GM13977 (cell line): ENCODE measurements around the gene DPH7.
"Not testable (repeated sequence)": the region's sequence is repeated elsewhere in the genome, so short reads cannot be mapped to it uniquely, and the experiment has no call there.

ENCODE experiments used
- DNase-seq: peaks from one replicate; pipeline ENCODE4 v3.0.0; 2012; ENCODE audit warnings: low spot score
- CTCF ChIP-seq: IDR thresholded peaks from 2 replicates; pipeline ENCODE4 v1.5.1; 2012; ENCODE audit warnings: mild to moderate bottlenecking, control low read depth; ENCODE audit not compliant: insufficient read depth; ENCODE audit errors: extremely low read depth, missing control alignments
- in situ Hi-C: fragments of 300-500 bp; cut with MboI; formaldehyde crosslinking; loops from one replicate; pipeline ENCODE4 v1.12.0; 2022; ENCODE audit warnings: low sequenced_read_pairs, low pct_unique_long_range_greater_than_20kb, mixed read lengths, inconsistent platforms; ENCODE audit not compliant: unreplicated experiment

The DPH7 gene

GRCh38 chr9:137516144-137516917 lies 62.4 kb downstream of the DPH7 start:
- no peak for DNase-seq
- in situ Hi-C loops, result no loop called here
- TF ChIP-seq CTCF, result no peak

GRCh38 chr9:137515338-137515724 lies 63.4 kb downstream of the DPH7 start:
- no peak for DNase-seq
- in situ Hi-C loops, result no loop called here
- no peak for TF ChIP-seq CTCF

GRCh38 chr9:137514691-137515337 lies 63.9 kb downstream of the DPH7 start:
- in situ Hi-C loops, result no loop called here
- TF ChIP-seq CTCF, result no peak
- DNase-seq, result no peak

- in situ Hi-C loops, DNase-seq: not testable (repeated sequence)
These were observed 64.7 kb downstream of the DPH7 start for GRCh38 chr9:137513801-137514570.

GRCh38 chr9:137513136-137513535 lies 65.6 kb downstream of the DPH7 start:
- DNase-seq, in situ Hi-C loops: not testable (repeated sequence)

GRCh38 chr9:137511758-137512463 lies 66.8 kb downstream of the DPH7 start:
- in situ Hi-C loops, result no loop called here

GRCh38 chr9:137511126-137511525 lies 67.6 kb downstream of the DPH7 start:
- DNase-seq, in situ Hi-C loops: not testable (repeated sequence)

More at GRCh38 chr9:137511758-137512463, 66.8 kb downstream of the DPH7 start:
- no peak for TF ChIP-seq CTCF
- DNase-seq, result no peak
